H1 (cell line): Measurements from ENCODE around the gene ANKRD2.

ENCODE experiments used
- CREB1 ChIP-seq: IDR thresholded peaks from 2 replicates; pipeline ENCODE4 v1.6.1; 2012; ENCODE audit warnings: inconsistent platforms
- EP300 ChIP-seq, 2 experiments: IDR thresholded peaks; 1 replicate in 1 of 2; 2 replicates in 1 of 2; pipeline ENCODE4 v1.6.1; 2011 to 2012; ENCODE audit warnings: low read depth in 2 of 2, low read length in 2 of 2, mild to moderate bottlenecking in 2 of 2, borderline replicate concordance in 1 of 2, inconsistent platforms in 1 of 2, moderate library complexity in 1 of 2
- EZH2 ChIP-seq: fragments of 200-600 bp; sonication (generic); IDR thresholded peaks from 2 replicates; pipeline ENCODE4 v1.7.1; 2012; ENCODE audit warnings: low read depth, mild to moderate bottlenecking, moderate library complexity, low read length, inconsistent platforms; ENCODE audit not compliant: severe bottlenecking
- POLR2A ChIP-seq, 2 experiments: IDR thresholded peaks; 1 replicate in 1 of 2; 2 replicates in 1 of 2; pipeline ENCODE4 v1.6.1; 2011; ENCODE audit warnings: low read depth in 2 of 2, low read length in 2 of 2, mild to moderate bottlenecking in 2 of 2; ENCODE audit errors: control extremely low read depth in 1 of 2
- POLR2AphosphoS5 ChIP-seq: IDR thresholded peaks from 2 replicates; pipeline ENCODE4 v1.6.1; 2011; ENCODE audit warnings: low read depth, low read length
- RAD21 ChIP-seq, 2 experiments: IDR thresholded peaks in 1 of 2; conservative IDR thresholded peaks in 1 of 2; 2 replicates each; pipeline ENCODE4 v1.6.1; 2011; ENCODE audit warnings: low read depth in 2 of 2, low read length in 2 of 2, improper control_type of control experiment in 1 of 2, inconsistent platforms in 1 of 2, mild to moderate bottlenecking in 1 of 2, moderate library complexity in 1 of 2
- SIN3A ChIP-seq, 2 experiments: IDR thresholded peaks in 1 of 2; conservative IDR thresholded peaks in 1 of 2; 2 replicates each; pipeline ENCODE4 v1.6.1; 2011 to 2012; ENCODE audit warnings: low read length in 2 of 2, improper control_type of control experiment in 1 of 2, low read depth in 1 of 2, mild to moderate bottlenecking in 1 of 2
- TAF1 ChIP-seq: IDR thresholded peaks from 2 replicates; pipeline ENCODE4 v1.6.1; 2011; ENCODE audit warnings: mild to moderate bottlenecking, low read depth, low read length
- USF2 ChIP-seq: IDR thresholded peaks from 2 replicates; pipeline ENCODE4 v1.6.1; 2011; ENCODE audit warnings: low read length, improper control_type of control experiment
- TF ChIP-seq, protein P1 (sequence below), 3 experiments: IDR thresholded peaks; 1 replicate in 2 of 3; 2 replicates in 1 of 3; pipeline versions ENCODE4 v1.5.1 to v1.6.1; 2011; ENCODE audit warnings: low read length in 3 of 3, mild to moderate bottlenecking in 3 of 3, inconsistent platforms in 2 of 3, low read depth in 1 of 3, moderate library complexity in 1 of 3; ENCODE audit not compliant: insufficient read depth in 1 of 3; ENCODE audit errors: control extremely low read depth in 1 of 3
- TF ChIP-seq, protein P2 (sequence below): IDR thresholded peaks from 2 replicates; pipeline ENCODE4 v1.6.1; 2012; ENCODE audit warnings: inconsistent platforms
- TF ChIP-seq, protein P3 (sequence below): fragments of 300-600 bp; sonication (generic); IDR thresholded peaks from 2 replicates; pipeline ENCODE4 v1.7.1; 2012; ENCODE audit warnings: low read length, moderate library complexity, mild to moderate bottlenecking, inconsistent platforms; ENCODE audit not compliant: insufficient replicate concordance

- TF ChIP-seq, protein P1, sequence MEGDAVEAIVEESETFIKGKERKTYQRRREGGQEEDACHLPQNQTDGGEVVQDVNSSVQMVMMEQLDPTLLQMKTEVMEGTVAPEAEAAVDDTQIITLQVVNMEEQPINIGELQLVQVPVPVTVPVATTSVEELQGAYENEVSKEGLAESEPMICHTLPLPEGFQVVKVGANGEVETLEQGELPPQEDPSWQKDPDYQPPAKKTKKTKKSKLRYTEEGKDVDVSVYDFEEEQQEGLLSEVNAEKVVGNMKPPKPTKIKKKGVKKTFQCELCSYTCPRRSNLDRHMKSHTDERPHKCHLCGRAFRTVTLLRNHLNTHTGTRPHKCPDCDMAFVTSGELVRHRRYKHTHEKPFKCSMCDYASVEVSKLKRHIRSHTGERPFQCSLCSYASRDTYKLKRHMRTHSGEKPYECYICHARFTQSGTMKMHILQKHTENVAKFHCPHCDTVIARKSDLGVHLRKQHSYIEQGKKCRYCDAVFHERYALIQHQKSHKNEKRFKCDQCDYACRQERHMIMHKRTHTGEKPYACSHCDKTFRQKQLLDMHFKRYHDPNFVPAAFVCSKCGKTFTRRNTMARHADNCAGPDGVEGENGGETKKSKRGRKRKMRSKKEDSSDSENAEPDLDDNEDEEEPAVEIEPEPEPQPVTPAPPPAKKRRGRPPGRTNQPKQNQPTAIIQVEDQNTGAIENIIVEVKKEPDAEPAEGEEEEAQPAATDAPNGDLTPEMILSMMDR (IDR thresholded peaks at IDR 0.05; ENCODE audit: control extremely low read depth in 1 of 3, insufficient read depth in 1 of 3, low read depth in 1 of 3, low read length in 3 of 3): peak; percentile 89 to 95 (median 95)
- TF ChIP-seq POLR2A (IDR thresholded peaks at IDR 0.05; ENCODE audit: control extremely low read depth in 1 of 2, low read depth in 2 of 2, low read length in 2 of 2) (no peak), POLR2AphosphoS5 (no peak; the same call in 1 of the 2 replicates), EZH2 (no peak), EP300 (IDR thresholded peaks at IDR 0.05; ENCODE audit: borderline replicate concordance in 1 of 2, low read depth in 2 of 2, low read length in 2 of 2) (no peak), CREB1 (peak; percentile 73), TAF1 (no peak), RAD21 (IDR thresholded peaks at IDR 0.05 in 1 of 2, conservative IDR thresholded peaks at IDR 0.05 in 1 of 2; ENCODE audit: low read depth in 2 of 2, low read length in 2 of 2) (peak; percentile 84 to 88), USF2 (no peak), SIN3A (conservative IDR thresholded peaks at IDR 0.05 in 1 of 2, IDR thresholded peaks at IDR 0.05 in 1 of 2; ENCODE audit: low read depth in 1 of 2, low read length in 2 of 2) (peak in 1 of 2 experiments; percentile 51; a peak in 1 of 4 replicates)
- TF ChIP-seq, protein P2, sequence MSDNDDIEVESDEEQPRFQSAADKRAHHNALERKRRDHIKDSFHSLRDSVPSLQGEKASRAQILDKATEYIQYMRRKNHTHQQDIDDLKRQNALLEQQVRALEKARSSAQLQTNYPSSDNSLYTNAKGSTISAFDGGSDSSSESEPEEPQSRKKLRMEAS: 0 out of 2 replicates have a peak, but pooled peaks have one; percentile 1
- TF ChIP-seq, protein P3, sequence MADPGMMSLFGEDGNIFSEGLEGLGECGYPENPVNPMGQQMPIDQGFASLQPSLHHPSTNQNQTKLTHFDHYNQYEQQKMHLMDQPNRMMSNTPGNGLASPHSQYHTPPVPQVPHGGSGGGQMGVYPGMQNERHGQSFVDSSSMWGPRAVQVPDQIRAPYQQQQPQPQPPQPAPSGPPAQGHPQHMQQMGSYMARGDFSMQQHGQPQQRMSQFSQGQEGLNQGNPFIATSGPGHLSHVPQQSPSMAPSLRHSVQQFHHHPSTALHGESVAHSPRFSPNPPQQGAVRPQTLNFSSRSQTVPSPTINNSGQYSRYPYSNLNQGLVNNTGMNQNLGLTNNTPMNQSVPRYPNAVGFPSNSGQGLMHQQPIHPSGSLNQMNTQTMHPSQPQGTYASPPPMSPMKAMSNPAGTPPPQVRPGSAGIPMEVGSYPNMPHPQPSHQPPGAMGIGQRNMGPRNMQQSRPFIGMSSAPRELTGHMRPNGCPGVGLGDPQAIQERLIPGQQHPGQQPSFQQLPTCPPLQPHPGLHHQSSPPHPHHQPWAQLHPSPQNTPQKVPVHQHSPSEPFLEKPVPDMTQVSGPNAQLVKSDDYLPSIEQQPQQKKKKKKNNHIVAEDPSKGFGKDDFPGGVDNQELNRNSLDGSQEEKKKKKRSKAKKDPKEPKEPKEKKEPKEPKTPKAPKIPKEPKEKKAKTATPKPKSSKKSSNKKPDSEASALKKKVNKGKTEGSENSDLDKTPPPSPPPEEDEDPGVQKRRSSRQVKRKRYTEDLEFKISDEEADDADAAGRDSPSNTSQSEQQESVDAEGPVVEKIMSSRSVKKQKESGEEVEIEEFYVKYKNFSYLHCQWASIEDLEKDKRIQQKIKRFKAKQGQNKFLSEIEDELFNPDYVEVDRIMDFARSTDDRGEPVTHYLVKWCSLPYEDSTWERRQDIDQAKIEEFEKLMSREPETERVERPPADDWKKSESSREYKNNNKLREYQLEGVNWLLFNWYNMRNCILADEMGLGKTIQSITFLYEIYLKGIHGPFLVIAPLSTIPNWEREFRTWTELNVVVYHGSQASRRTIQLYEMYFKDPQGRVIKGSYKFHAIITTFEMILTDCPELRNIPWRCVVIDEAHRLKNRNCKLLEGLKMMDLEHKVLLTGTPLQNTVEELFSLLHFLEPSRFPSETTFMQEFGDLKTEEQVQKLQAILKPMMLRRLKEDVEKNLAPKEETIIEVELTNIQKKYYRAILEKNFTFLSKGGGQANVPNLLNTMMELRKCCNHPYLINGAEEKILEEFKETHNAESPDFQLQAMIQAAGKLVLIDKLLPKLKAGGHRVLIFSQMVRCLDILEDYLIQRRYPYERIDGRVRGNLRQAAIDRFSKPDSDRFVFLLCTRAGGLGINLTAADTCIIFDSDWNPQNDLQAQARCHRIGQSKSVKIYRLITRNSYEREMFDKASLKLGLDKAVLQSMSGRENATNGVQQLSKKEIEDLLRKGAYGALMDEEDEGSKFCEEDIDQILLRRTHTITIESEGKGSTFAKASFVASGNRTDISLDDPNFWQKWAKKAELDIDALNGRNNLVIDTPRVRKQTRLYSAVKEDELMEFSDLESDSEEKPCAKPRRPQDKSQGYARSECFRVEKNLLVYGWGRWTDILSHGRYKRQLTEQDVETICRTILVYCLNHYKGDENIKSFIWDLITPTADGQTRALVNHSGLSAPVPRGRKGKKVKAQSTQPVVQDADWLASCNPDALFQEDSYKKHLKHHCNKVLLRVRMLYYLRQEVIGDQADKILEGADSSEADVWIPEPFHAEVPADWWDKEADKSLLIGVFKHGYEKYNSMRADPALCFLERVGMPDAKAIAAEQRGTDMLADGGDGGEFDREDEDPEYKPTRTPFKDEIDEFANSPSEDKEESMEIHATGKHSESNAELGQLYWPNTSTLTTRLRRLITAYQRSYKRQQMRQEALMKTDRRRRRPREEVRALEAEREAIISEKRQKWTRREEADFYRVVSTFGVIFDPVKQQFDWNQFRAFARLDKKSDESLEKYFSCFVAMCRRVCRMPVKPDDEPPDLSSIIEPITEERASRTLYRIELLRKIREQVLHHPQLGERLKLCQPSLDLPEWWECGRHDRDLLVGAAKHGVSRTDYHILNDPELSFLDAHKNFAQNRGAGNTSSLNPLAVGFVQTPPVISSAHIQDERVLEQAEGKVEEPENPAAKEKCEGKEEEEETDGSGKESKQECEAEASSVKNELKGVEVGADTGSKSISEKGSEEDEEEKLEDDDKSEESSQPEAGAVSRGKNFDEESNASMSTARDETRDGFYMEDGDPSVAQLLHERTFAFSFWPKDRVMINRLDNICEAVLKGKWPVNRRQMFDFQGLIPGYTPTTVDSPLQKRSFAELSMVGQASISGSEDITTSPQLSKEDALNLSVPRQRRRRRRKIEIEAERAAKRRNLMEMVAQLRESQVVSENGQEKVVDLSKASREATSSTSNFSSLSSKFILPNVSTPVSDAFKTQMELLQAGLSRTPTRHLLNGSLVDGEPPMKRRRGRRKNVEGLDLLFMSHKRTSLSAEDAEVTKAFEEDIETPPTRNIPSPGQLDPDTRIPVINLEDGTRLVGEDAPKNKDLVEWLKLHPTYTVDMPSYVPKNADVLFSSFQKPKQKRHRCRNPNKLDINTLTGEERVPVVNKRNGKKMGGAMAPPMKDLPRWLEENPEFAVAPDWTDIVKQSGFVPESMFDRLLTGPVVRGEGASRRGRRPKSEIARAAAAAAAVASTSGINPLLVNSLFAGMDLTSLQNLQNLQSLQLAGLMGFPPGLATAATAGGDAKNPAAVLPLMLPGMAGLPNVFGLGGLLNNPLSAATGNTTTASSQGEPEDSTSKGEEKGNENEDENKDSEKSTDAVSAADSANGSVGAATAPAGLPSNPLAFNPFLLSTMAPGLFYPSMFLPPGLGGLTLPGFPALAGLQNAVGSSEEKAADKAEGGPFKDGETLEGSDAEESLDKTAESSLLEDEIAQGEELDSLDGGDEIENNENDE: no peak
Measured at GRCh38 chr10:97553575-97554031, 19.0 kb upstream of the ANKRD2 start.
